Vagina (tissue), 2 donors: ENCODE results near the gene LPO.

Experiments
- POLR2A ChIP-seq, 2 donors: fragments of 450-650 bp; IDR thresholded peaks; one replicate each; pipeline ENCODE4 v1.6.1; 2017; ENCODE audit warnings: antibody characterized with exemption in 2 of 2, mild to moderate bottlenecking in 2 of 2, moderate library complexity in 2 of 2
- POLR2AphosphoS5 ChIP-seq, 2 donors: sonication (generic); formaldehyde crosslinking; IDR thresholded peaks; one replicate each; pipeline ENCODE4 v1.9.0; 2017; ENCODE audit warnings: antibody characterized with exemption in 2 of 2, mild to moderate bottlenecking in 2 of 2, low read depth in 1 of 2; ENCODE audit not compliant: insufficient read depth in 1 of 2
- TF ChIP-seq, protein P1 (sequence below), 3 experiments: fragments of 450-650 bp in 2 of 3; fragments of 200-600 bp in 1 of 3; sonication (generic) in 1 of 3; IDR thresholded peaks; one replicate each; pipeline ENCODE4 v1.5.1; 2017 to 2019; ENCODE audit warnings: antibody characterized with exemption in 3 of 3, mild to moderate bottlenecking in 2 of 3, moderate library complexity in 2 of 3

- TF ChIP-seq, protein P1, sequence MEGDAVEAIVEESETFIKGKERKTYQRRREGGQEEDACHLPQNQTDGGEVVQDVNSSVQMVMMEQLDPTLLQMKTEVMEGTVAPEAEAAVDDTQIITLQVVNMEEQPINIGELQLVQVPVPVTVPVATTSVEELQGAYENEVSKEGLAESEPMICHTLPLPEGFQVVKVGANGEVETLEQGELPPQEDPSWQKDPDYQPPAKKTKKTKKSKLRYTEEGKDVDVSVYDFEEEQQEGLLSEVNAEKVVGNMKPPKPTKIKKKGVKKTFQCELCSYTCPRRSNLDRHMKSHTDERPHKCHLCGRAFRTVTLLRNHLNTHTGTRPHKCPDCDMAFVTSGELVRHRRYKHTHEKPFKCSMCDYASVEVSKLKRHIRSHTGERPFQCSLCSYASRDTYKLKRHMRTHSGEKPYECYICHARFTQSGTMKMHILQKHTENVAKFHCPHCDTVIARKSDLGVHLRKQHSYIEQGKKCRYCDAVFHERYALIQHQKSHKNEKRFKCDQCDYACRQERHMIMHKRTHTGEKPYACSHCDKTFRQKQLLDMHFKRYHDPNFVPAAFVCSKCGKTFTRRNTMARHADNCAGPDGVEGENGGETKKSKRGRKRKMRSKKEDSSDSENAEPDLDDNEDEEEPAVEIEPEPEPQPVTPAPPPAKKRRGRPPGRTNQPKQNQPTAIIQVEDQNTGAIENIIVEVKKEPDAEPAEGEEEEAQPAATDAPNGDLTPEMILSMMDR (IDR thresholded peaks at IDR 0.05), result no peak
- TF ChIP-seq POLR2AphosphoS5 (IDR thresholded peaks at IDR 0.05; ENCODE audit: insufficient read depth in 1 of 2, low read depth in 1 of 2) (no peak), POLR2A (IDR thresholded peaks at IDR 0.05) (no peak)
Observed at GRCh38 chr17:58276423-58276822, 38.0 kb downstream of the LPO start.
